Posterior cingulate gyrus (tissue), 11 donors: ENCODE results near the gene ALDH3B1.

Source experiments
- DNase-seq, 10 donors: peaks; one replicate each; pipeline versions ENCODE4 v3.0.0 to v3.0.0-alpha.2; 2020 to 2021; ENCODE audit warnings: mixed read lengths in 3 of 10
- intact Hi-C: fragments of 100-400 bp; cut with DNase I; formaldehyde crosslinking; loops from one replicate; pipeline ENCODE4 v1.15.1; 2023

Gene ALDH3B1

DNA sequence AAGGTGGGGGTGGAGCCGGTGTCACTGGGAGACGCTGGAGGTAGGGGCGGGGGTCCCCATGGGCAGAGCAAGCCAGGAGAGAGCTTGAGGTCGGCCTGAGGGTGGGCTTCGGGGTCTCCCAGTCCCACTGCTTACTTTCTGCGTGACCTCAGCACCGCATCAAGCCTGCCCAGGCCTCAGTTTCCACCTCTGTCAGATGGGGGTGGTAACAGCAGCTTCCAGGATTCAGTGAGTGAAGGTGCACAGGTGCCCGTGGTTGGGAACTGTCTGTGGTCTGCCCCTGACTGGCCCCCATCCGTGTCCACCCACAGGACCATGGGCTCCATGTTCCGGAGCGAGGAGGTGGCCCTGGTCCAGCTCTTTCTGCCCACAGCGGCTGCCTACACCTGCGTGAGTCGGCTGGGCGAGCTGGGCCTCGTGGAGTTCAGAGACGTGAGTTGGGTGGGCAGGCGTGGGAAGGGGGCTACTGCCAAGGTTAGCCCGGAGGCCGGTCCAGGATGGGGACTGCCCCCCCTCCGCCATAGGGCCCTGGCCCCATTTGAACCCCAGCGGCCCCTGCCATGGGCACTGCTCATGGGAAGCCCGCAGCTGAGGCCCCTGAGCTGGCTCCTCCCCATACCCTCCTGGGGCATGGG is 30.9 kb downstream of the ALDH3B1 start:
- peak in 3 of 10 donors; percentile 58 to 84 (median 74) for DNase-seq
- intact Hi-C loops, result no loop called here

DNA sequence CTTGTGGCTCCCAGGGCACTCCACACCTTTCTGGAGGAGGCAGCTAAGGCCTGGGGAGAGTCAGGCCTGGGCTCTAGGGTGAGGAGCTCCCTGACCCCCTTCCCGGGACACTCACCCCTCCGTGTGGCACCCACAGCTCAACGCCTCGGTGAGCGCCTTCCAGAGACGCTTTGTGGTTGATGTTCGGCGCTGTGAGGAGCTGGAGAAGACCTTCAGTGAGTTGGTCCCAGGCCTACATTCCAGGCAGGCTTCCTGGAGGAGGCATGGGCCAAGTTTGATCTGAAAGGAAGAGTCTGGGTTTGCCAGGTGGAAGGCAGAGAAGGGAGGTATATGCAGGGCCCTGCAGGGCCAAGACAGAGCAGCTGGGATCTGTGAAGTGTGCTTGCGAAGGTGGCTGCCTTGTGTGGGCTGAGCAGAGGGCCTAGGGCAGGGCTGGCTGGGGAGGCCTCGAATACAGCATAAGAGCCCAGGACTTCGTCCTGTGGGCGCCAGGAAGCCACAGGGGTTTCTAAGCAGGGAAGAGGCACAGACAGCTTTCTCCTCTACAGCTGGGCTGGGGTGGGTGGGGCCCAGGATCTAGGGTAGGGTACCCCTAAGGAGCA is 31.6 kb downstream of the ALDH3B1 start:
- DNase-seq, result peak in 3 of 10 donors; percentile 34 to 58 (median 42)
- intact Hi-C loops, result no loop called here

DNA sequence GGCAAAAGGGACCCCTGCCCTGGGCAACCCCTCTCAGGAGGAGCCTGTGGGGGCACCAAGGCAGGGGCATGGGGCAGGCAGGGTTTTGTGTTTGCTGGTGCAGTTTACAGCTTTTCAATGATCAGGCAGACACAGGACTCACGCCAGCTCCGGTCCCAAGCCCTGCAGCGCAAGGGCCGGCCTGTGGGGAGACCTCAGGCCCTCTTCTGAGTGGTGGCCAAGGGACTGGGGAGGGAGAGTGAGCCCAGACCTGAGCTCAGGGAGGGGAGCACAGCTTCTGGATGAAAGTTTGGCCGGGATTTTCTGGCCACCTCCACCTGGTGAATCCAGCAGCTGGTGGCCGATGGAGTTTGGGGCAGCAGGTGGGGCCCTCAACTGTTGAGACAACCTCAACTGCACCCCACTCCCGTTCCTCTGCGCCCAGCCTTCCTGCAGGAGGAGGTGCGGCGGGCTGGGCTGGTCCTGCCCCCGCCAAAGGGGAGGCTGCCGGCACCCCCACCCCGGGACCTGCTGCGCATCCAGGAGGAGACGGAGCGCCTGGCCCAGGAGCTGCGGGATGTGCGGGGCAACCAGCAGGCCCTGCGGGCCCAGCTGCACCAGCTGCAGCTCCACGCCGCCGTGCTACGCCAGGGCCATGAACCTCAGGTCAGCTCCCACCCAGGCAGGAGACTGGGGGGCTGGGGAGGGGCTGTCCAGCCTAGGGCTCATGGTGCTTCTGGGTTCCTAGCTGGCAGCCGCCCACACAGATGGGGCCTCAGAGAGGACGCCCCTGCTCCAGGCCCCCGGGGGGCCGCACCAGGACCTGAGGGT is 32.3 kb downstream of the ALDH3B1 start:
- peak in 4 of 10 donors; percentile 4 to 81 (median 69) for DNase-seq

DNA sequence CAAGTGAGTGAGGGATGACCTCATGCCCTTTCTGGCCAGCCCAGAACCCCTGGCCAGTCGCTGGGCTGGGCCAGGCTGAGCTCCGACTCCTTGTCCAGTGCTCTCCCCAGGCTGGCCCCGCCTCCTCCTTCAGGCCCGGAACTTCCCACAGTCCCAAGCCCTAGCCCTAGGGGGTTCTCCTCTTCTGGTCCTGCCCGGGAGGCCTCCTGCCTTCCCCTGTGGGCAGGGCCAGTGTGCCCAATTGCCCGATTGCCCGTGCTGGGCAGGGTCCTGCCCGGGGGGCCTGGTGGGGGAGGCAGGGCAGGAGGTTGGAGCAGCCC is 32.9 kb downstream of the ALDH3B1 start:
- DNase-seq, result peak in 1 of 10 donors; percentile 61
- intact Hi-C loops, result no loop called here

More for the DNA sequence above, 32.3 kb downstream of the ALDH3B1 start:
- intact Hi-C loops, result no loop called here

DNA sequence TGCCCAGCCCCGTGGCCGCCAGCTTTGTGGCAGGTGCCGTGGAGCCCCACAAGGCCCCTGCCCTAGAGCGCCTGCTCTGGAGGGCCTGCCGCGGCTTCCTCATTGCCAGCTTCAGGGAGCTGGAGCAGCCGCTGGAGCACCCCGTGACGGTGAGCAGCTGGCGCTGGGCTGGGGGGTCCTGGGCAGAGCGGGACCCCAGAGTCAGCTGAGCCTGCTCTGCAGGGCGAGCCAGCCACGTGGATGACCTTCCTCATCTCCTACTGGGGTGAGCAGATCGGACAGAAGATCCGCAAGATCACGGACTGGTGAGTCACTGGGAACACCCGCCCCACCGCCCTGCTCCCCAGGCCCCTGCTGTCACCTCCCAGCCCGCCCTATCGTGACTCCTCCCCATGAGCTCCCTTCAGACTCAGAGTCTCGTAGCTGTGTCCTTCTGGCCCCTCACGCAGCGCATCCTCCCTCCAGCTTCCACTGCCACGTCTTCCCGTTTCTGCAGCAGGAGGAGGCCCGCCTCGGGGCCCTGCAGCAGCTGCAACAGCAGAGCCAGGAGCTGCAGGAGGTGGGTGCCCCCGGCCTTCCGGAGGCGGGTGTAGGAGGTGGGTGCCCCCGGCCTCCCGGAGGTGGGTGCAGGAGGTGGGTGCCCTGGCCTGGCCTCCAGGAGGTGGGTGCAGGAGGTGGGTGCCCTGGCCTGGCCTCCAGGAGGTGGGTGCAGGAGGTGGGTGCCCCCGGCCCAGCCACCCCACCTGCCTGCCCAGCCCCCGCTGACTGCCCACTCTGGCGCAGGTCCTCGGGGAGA is 33.4 kb downstream of the ALDH3B1 start:
- intact Hi-C loops, result no loop called here
- DNase-seq, result peak in 3 of 10 donors; percentile 57 to 75 (median 75)

DNA sequence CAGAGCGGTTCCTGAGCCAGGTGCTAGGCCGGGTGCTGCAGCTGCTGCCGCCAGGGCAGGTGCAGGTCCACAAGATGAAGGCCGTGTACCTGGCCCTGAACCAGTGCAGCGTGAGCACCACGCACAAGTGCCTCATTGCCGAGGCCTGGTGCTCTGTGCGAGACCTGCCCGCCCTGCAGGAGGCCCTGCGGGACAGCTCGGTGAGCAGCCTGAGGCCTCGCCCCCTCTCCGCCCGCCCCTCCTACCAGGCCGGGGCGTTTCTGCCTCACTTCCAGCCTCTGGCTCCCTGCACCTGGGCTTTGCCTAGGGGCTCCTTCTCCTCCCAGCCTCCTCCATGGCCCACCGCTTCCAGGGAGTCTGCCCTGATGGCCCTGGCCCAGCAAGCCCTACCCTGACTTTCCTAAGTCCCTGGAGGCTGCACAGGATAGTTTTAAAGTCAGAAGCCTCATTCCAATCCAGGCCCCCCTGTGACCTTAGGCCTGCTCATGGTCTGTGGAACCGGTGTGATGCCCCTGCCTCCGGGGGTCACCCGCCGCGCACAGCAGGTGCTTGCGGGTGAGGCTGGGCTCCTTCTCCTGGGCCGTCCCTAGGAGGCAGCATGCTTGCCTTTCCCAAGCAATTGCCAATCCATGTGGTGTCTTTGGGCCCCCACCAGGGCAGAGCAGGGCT is 34.2 kb downstream of the ALDH3B1 start:
- DNase-seq, result peak in 3 of 10 donors; percentile 45 to 80 (median 76)
- intact Hi-C loops, result no loop called here

DNA sequence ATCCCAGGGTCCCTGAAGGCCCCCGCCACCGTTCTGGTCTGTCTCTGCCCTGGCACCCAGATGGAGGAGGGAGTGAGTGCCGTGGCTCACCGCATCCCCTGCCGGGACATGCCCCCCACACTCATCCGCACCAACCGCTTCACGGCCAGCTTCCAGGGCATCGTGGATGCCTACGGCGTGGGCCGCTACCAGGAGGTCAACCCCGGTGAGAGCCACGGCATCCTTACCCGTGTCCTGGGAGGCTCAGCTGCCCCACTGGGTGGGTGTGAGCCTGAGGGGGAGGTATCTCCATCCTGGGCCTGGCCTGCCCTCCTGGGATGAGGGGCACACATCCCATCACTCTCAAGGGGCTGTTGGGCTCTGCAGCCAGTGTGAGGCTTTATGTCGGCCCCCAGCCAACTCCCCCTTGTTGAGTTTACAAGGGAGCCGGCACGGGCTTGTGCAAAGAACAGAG is 34.8 kb downstream of the ALDH3B1 start:
- intact Hi-C loops, result no loop called here
- DNase-seq, result peak in 3 of 10 donors; percentile 57 to 83 (median 59)

DNA sequence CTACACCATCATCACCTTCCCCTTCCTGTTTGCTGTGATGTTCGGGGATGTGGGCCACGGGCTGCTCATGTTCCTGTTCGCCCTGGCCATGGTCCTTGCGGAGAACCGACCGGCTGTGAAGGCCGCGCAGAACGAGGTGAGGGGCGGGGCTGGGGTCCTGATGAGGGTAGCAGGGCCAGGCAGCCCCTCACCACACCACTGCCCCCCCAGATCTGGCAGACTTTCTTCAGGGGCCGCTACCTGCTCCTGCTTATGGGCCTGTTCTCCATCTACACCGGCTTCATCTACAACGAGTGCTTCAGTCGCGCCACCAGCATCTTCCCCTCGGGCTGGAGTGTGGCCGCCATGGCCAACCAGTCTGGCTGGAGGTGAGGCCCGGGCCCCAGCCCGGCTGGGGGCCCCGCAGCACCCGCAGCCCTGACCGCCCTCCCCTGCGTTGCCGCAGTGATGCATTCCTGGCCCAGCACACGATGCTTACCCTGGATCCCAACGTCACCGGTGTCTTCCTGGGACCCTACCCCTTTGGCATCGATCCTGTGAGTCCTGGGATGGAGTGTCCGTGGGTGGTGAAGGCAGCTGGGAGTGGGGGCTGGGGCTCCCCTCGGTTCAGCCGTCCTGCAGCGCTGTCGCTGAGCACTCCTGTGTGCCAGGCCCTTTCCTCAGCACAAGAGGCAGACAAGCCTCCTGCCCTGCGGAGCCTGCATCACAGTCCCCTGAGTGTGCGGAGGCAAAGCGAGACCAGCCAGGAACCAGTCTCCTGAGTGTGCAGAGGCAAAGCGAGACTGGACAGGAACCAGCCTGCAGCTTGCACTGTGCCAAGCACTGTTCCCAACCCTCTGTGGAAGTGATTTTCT is 37.5 kb downstream of the ALDH3B1 start:
- DNase-seq, result peak in 3 of 10 donors; percentile 58 to 88 (median 83)
- intact Hi-C loops, result no loop called here

DNA sequence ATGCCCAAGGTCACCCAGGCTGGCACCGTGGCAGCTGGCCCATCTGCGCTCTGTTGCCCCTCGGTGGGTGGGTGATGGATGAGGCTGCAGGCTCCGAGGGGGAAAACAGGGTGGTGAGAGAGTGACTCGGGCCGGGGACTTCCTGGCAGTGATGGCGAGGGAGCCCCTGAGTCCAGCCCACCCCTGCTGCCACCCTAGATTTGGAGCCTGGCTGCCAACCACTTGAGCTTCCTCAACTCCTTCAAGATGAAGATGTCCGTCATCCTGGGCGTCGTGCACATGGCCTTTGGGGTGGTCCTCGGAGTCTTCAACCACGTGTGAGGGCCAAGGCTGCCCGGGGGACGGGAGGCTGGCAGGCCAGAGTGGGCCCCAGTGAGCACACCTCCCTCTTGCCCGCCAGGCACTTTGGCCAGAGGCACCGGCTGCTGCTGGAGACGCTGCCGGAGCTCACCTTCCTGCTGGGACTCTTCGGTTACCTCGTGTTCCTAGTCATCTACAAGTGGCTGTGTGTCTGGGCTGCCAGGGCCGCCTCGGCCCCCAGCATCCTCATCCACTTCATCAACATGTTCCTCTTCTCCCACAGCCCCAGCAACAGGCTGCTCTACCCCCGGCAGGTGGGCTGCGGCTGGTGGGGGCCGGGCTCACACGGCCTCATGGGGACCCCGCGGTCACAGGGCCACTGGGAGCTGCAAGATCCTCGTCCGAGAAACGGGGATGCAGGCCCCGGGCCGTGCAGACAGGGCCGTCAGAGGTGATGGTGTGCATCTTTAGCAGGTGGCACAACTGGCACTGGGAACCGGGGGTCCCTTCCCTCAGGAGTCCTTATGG is 38.8 kb downstream of the ALDH3B1 start:
- DNase-seq, result peak in 2 of 10 donors; percentile 77 to 81

DNA sequence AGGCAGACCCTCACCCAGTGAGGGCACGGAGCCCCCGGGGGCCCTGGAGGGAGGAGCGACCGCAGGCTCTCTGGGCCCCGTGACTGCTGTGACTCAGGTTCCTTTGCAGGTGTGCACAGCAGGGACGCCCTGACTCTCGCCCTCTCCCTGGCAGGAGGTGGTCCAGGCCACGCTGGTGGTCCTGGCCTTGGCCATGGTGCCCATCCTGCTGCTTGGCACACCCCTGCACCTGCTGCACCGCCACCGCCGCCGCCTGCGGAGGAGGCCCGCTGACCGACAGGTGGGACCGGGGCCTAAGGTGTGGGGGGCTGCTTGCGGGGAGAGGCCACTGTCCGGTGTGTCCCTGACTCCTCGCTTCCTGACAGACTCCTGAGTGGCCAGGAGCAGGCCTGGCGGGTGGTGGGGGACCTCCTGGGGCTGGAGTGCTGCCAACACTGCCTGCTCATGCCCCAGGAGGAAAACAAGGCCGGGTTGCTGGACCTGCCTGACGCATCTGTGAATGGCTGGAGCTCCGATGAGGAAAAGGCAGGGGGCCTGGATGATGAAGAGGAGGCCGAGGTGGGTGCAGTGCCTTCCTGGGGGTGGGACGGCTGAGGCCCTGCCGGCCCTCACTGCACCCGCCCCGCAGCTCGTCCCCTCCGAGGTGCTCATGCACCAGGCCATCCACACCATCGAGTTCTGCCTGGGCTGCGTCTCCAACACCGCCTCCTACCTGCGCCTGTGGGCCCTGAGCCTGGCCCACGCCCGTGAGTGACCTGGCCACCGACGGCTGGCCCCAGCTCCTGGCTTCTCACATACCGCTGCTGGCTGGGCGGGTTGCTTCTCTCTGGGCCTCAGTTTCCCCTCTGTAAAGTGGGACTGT is 39.6 kb downstream of the ALDH3B1 start:
- peak in 1 of 10 donors; percentile 81 for DNase-seq
- intact Hi-C loops, result no loop called here

More for the DNA sequence above, 38.8 kb downstream of the ALDH3B1 start:
- intact Hi-C loops, result no loop called here

DNA sequence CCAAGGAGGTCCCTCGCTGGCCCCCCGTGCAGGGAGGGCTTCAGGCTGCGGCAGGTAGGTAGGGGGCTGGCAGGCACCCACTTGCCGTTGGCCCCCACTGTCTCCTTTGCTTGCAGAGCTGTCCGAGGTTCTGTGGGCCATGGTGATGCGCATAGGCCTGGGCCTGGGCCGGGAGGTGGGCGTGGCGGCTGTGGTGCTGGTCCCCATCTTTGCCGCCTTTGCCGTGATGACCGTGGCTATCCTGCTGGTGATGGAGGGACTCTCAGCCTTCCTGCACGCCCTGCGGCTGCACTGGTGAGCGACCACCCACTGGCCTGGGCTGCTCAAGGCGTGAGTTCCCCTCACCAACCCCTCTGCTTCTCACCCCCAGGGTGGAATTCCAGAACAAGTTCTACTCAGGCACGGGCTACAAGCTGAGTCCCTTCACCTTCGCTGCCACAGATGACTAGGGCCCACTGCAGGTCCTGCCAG is 40.3 kb downstream of the ALDH3B1 start:
- DNase-seq, result peak in 1 of 10 donors; percentile 44
- intact Hi-C loops, result no loop called here

DNA sequence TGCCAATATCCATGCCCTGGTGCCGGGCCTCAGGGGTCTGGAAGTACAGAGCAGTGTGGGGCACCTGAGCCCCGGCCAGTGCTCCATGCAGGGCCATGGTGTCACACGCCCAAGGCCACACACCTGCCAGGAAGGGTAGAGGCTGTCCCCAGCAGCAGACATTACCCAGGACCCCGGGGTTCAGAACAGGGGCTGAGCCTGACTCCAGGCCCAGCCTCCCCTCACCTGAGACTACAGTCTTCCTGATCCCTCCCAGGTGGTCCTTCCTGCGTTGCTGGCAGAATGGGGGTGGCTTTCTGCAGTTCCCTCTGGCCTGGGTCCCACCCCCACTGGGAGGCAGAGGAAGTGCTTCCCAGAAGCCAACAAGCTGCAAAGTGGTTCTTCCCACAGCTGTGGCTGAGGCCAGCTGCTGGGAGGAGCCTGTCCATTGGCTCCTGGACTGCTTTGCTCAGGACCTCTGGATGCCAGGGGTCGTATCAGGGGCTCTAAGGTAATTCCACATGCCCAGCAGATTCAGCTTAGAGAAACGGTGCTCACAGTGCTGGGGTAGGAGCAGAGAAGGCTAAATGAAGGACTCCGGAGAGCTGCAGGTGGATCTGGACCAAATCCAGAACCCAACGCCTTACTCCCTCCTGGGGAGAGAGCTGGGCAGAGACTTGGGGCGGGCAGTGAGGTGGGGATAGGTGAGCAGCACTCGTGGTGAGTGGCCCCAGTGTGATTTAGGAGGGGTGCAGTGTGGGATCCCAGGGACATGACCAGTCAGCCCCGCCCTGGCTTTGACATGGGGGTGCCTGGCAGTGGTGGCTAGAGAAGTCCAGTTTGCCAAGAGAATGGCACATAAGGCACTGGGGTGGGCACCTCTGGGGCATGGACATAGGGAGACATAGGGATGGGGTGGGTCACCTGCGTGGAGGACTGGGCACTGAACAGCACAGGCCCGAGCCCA is 41.3 kb downstream of the ALDH3B1 start:
- DNase-seq, result peak in 1 of 10 donors; percentile 79

DNA sequence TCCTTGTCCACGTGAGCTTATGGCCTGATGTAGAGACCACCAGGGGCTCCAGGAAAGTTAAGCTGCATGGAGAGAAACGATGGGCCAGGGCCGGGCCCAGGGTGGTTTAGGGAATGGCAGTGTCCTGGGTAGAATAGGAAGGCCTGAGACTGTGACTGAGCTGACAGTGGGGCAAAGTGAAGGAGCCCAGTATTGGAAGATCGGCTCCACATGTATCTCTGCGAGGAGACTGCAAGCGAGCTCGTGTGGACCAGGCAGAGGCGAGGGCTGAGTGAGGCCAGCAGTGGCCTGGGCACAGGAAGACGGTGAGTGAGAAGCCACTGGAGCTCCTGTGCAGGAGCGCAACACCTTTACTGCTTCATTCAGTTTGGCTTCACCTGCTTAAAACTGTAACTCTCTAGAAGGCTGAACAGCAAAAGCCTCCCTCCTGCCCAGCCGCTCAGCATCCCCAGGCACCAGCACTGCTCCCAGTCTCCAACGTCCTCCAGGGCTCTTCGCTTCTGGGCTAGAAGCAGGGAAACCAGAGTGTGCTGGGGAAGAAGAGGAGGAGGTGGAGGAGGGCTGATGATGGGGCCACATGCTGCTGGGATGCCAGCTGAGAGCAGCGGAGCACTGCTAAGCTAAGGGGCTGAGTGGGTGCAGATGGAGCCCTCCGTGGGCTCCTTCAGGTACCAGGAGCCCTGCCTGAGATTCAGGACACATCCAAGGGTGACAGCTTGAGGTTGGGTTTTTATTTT is 42.2 kb downstream of the ALDH3B1 start:
- peak in 1 of 10 donors; percentile 82 for DNase-seq
- intact Hi-C loops, result no loop called here

More for the DNA sequence above, 41.3 kb downstream of the ALDH3B1 start:
- intact Hi-C loops, result no loop called here

DNA sequence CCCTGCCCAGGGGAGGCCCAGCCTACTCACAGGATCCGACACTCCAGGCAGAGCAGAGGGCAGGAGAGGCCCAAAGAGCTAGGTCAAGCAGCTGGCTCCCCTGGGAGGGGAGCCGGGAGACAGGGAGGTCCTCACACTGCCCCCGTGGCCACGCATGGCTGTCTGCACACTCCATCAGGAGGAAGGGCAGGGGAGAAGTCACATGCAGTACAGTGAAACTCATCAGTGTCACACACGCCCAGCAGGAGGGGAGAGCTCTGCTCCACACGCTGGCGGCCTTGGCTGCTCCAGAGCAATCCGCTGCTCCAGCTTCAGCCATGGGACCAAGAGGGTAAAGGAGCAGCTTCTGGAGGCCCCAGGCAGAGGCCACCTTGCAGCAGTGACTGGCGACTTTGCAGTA is 43.0 kb downstream of the ALDH3B1 start:
- peak in 1 of 10 donors; percentile 58 for DNase-seq
- intact Hi-C loops, result no loop called here
